ENCODE results near the gene SYT9. TPM values are rescaled to one million over a fixed set of nuclear protein-coding genes. Genes with fewer than 3 reads are reported as not detected.

Gene SYT9
- total and polyA plus RNA-seq, 10 donors, result 0.02 to 0.39 (median 0.08) TPM; not detected in 4

GRCh38 chr11:7268758-7269157, 17.1 kb downstream of the SYT9 start:
- H3K27ac ChIP-seq, result no peak overlapping the region
- H3K4me3 ChIP-seq, result no peak overlapping the region
- intact Hi-C loops (cut with DNase I; ENCODE audit: low total_unique reads), result no loop called here
- no peaks in the 10 kb centered on the region for H3K9me3 ChIP-seq
- TF ChIP-seq POLR2AphosphoS5 (IDR thresholded peaks at IDR 0.05), result no peak
- no peak for TF ChIP-seq POLR2A (IDR thresholded peaks at IDR 0.05)
- no peak for TF ChIP-seq CTCF (IDR thresholded peaks at IDR 0.05 in 8 of 11, conservative IDR thresholded peaks at IDR 0.05 in 3 of 11)
- 42 to 57% (median 43%) methylated on average over 1 of the region's 1 CpG for WGBS, 5 donors
- H3K4me1 ChIP-seq, result no peaks in the 10 kb centered on the region
- no peak for DNase-seq
- no peaks in the 10 kb centered on the region for H3K36me3 ChIP-seq
- H3K27me3 ChIP-seq (replicated peaks in 1 of 7), result no peaks in the 10 kb centered on the region

GRCh38 chr11:7270233-7270865, 18.6 kb downstream of the SYT9 start:
- Histone ChIP-seq H3K27me3 (replicated peaks in 1 of 7) (no peaks in the 10 kb centered on the region), H3K9me3 (no peaks in the 10 kb centered on the region), H3K36me3 (no peaks in the 10 kb centered on the region), H3K4me1 (no peaks in the 10 kb centered on the region), H3K27ac (no peak overlapping the region), H3K4me3 (no peak overlapping the region)
- intact Hi-C loops (cut with DNase I; ENCODE audit: low total_unique reads), result no loop called here
- no peak for TF ChIP-seq CTCF (IDR thresholded peaks at IDR 0.05 in 8 of 11, conservative IDR thresholded peaks at IDR 0.05 in 3 of 11)
- no peak for TF ChIP-seq POLR2A (IDR thresholded peaks at IDR 0.05)
- no peak for TF ChIP-seq POLR2AphosphoS5 (IDR thresholded peaks at IDR 0.05)
- DNase-seq, result no peak
- WGBS, 5 donors, result 65 to 90% (median 83%) methylated on average over 3 of the region's 3 CpGs

GRCh38 chr11:7272373-7272772, 20.7 kb downstream of the SYT9 start:
- Histone ChIP-seq H3K4me3 (no peak overlapping the region), H3K27ac (no peak overlapping the region), H3K36me3 (no peaks in the 10 kb centered on the region), H3K4me1 (no peaks in the 10 kb centered on the region), H3K9me3 (no peaks in the 10 kb centered on the region), H3K27me3 (replicated peaks in 1 of 7) (no peaks in the 10 kb centered on the region)
- WGBS, 5 donors, result 35 to 47% (median 37%) methylated on average over 2 of the region's 2 CpGs
- no peak for TF ChIP-seq CTCF (IDR thresholded peaks at IDR 0.05 in 8 of 11, conservative IDR thresholded peaks at IDR 0.05 in 3 of 11)
- TF ChIP-seq POLR2AphosphoS5 (IDR thresholded peaks at IDR 0.05), result no peak
- no peak for TF ChIP-seq POLR2A (IDR thresholded peaks at IDR 0.05)
- no peak for DNase-seq
- intact Hi-C loops (cut with DNase I; ENCODE audit: low total_unique reads), result no loop called here

GRCh38 chr11:7275133-7275532, 23.4 kb downstream of the SYT9 start:
- Histone ChIP-seq H3K4me1 (no peaks in the 10 kb centered on the region), H3K27me3 (replicated peaks in 1 of 7) (no peaks in the 10 kb centered on the region), H3K36me3 (no peaks in the 10 kb centered on the region), H3K27ac (no peak overlapping the region), H3K9me3 (no peaks in the 10 kb centered on the region), H3K4me3 (no peak overlapping the region)
- TF ChIP-seq POLR2A (IDR thresholded peaks at IDR 0.05) (no peak), CTCF (IDR thresholded peaks at IDR 0.05 in 8 of 11, conservative IDR thresholded peaks at IDR 0.05 in 3 of 11) (no peak), POLR2AphosphoS5 (IDR thresholded peaks at IDR 0.05) (no peak)
- no peak for DNase-seq
- intact Hi-C loops (cut with DNase I; ENCODE audit: low total_unique reads), result no loop called here
